H1 (cell line): ENCODE results near the gene RAB25. TPM values are rescaled to one million over a fixed set of nuclear protein-coding genes. Genes with fewer than 3 reads are reported as not detected.

Experiments used
- BRCA1 ChIP-seq: IDR thresholded peaks from 2 replicates; pipeline ENCODE4 v1.6.1; 2012; ENCODE audit warnings: low read depth, low read length, improper control_type of control experiment
- CBX5 ChIP-seq: fragments of 300-800, 300-1000 bp; sonication (generic); IDR thresholded peaks from 2 replicates; pipeline ENCODE4 v1.7.1; 2016; ENCODE audit warnings: antibody characterized with exemption, low read length, low read depth
- CBX8 ChIP-seq: fragments of 300-800, 300-1000 bp; sonication (generic); IDR thresholded peaks from 2 replicates; pipeline ENCODE4 v1.7.1; 2016; ENCODE audit warnings: low read depth, low read length, borderline replicate concordance
- CTBP2 ChIP-seq: IDR thresholded peaks from 2 replicates; pipeline ENCODE4 v1.7.0; 2011; ENCODE audit warnings: borderline replicate concordance, mild to moderate bottlenecking, moderate library complexity, mixed read lengths, low read length; ENCODE audit not compliant: insufficient read depth, insufficient read length
- FOSL1 ChIP-seq: IDR thresholded peaks from 2 replicates; pipeline ENCODE4 v1.6.1; 2011; ENCODE audit warnings: mild to moderate bottlenecking, low read depth, low read length, moderate library complexity; ENCODE audit not compliant: insufficient read depth
- JUND ChIP-seq: IDR thresholded peaks from 2 replicates; pipeline ENCODE4 v1.6.1; 2011; ENCODE audit warnings: mild to moderate bottlenecking, improper control_type of control experiment, low read length
- KDM1A ChIP-seq: fragments of 200-600, 300-600 bp; sonication (generic); IDR thresholded peaks from 2 replicates; pipeline ENCODE4 v1.7.1; 2016; ENCODE audit warnings: mild to moderate bottlenecking, low read length, borderline replicate concordance
- KDM4A ChIP-seq: IDR thresholded peaks from one replicate; pipeline ENCODE4 v1.7.1; 2012; ENCODE audit warnings: low read depth, mild to moderate bottlenecking, moderate library complexity, low read length, inconsistent platforms; ENCODE audit not compliant: severe bottlenecking
- MAFK ChIP-seq: IDR thresholded peaks from 2 replicates; pipeline ENCODE4 v1.6.1; 2012; ENCODE audit warnings: low read depth, mild to moderate bottlenecking, improper control_type of control experiment, low read length
- PHF8 ChIP-seq: fragments of 200-600 bp; sonication (generic); conservative IDR thresholded peaks from 2 replicates; pipeline ENCODE4 v1.7.1; 2012; ENCODE audit warnings: low read depth, mild to moderate bottlenecking, inconsistent platforms, low read length, moderate library complexity
- POU5F1 ChIP-seq: IDR thresholded peaks from 2 replicates; pipeline ENCODE4 v1.6.1; 2011; ENCODE audit warnings: low read depth, mild to moderate bottlenecking, low read length, moderate library complexity
- RNF2 ChIP-seq: fragments of 200-900, 300-1000 bp; sonication (generic); IDR thresholded peaks from 2 replicates; pipeline ENCODE4 v1.7.1; 2016; ENCODE audit warnings: borderline replicate concordance, low read depth, mild to moderate bottlenecking, antibody characterized with exemption, low read length; ENCODE audit not compliant: poor library complexity, severe bottlenecking; ENCODE audit errors: missing control alignments
- RXRA ChIP-seq: IDR thresholded peaks from 2 replicates; pipeline ENCODE4 v1.6.1; 2011; ENCODE audit warnings: low read depth, mild to moderate bottlenecking, low read length, moderate library complexity; ENCODE audit not compliant: insufficient read depth
- SAP30 ChIP-seq: fragments of 300-600 bp; sonication (generic); IDR thresholded peaks from 2 replicates; pipeline ENCODE4 v1.7.1; 2012; ENCODE audit warnings: low read length, moderate library complexity, mild to moderate bottlenecking, inconsistent platforms; ENCODE audit not compliant: insufficient read depth, insufficient replicate concordance
- SIRT6 ChIP-seq: IDR thresholded peaks from one replicate; pipeline ENCODE4 v1.7.1; 2012; ENCODE audit warnings: low read length, inconsistent platforms
- SP2 ChIP-seq: IDR thresholded peaks from 2 replicates; pipeline ENCODE4 v1.6.1; 2012; ENCODE audit warnings: mild to moderate bottlenecking, low read length, inconsistent platforms
- TAF7 ChIP-seq: optimal IDR thresholded peaks from 2 replicates; pipeline ENCODE3; 2011; ENCODE audit warnings: low read depth, mild to moderate bottlenecking, inconsistent platforms, low read length, moderate library complexity, borderline replicate concordance
- TEAD4 ChIP-seq: IDR thresholded peaks from 2 replicates; pipeline ENCODE4 v1.6.1; 2012; ENCODE audit warnings: low read depth, low read length, inconsistent platforms, mixed read lengths
- YY1 ChIP-seq: IDR thresholded peaks from 2 replicates; pipeline ENCODE4 v1.6.1; 2011; ENCODE audit warnings: low read depth, mild to moderate bottlenecking, low read length
- polyA plus RNA-seq, 7 experiments: library from polyadenylated mRNA; depleted of rRNA in 3 of 7; stranded (reverse) in 5 of 7; unstranded in 2 of 7; fragments of >200 nt in 5 of 7; fragments of 200-250 nt in 2 of 7; gene quantifications; 1 replicate in 5 of 7; 2 replicates in 1 of 7; 4 replicates in 1 of 7; pipeline versions ENCODE4 v1.2.1 to v1.2.3, GENCODE V29; 2011 to 2013; ENCODE audit warnings: missing spikeins in 2 of 7, mixed read lengths in 2 of 7
- total RNA-seq: library from RNA; stranded (reverse); fragmentation: NEBNext Ultra II Directional; extraction: Animal tissue kit (Norgen Biotek cat#: 25700); gene quantifications from 2 replicates; pipeline ENCODE4 v1.2.1, GENCODE V29; 2021
- TF ChIP-seq, protein P1 (sequence below): IDR thresholded peaks from 2 replicates; pipeline ENCODE4 v1.6.1; 2012; ENCODE audit warnings: low read length, inconsistent platforms
- TF ChIP-seq, protein P2 (sequence below): IDR thresholded peaks from 2 replicates; pipeline ENCODE4 v1.6.1; 2012; ENCODE audit warnings: inconsistent platforms

Gene RAB25
- total and polyA plus RNA-seq, 2 of the 8 experiments (the other 6 are each of a cell fraction or from before 2014, with no cell fraction given) = 34.8 to 98.2 TPM

DNA sequence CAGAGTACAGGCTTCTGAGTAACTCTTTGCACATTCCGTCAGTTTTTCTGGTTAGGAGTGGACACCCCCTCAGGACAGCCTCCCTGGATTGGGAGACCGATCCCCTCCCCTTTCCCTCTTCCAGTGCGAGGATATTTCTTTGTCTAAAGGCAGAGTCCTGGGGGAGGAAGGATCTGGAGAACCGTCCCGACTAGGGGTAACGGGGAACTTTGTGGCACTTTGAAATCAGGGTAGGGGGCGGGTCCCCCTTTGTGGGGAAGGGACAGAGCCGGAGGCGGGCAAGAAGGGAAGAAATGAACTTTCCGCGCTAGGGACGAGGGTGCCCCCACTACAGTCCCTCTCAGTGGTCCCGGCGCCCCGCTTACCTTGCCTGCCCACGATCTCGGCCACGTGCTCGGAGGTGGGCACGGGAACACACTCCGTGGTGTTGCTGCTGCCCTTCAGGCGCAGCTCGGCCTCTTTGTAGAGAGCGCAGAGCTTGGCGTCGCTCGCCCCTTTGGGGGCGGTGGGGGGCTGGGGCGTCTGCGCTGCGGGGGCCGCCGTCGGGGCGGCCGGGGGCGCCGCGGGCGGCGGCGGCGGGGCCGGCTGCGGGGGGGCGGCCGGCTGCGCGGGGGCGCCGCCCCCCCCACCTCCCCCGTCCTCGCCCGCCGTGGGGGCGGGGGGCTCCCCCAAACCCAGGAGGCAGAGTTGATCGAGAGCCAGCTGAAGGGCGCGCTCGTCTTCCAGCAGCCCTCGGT, 20.4 kb downstream of the RAB25 start (continued):
- TF ChIP-seq PHF8 (0 out of 2 replicates have a peak, but pooled peaks have one; percentile 22), BRCA1 (no peak), RNF2 (no peak), SP2 (no peak), CBX5 (no peak), KDM1A (no peak), TAF7 (no peak), FOSL1 (no peak), POU5F1 (no peak), MAFK (no peak), CTBP2 (no peak), JUND (no peak), RXRA (no peak), SAP30 (peak; percentile 88), TEAD4 (no peak), CBX8 (no peak), SIRT6 (no peak), KDM4A (no peak), YY1 (no peak)
- TF ChIP-seq, protein P1, sequence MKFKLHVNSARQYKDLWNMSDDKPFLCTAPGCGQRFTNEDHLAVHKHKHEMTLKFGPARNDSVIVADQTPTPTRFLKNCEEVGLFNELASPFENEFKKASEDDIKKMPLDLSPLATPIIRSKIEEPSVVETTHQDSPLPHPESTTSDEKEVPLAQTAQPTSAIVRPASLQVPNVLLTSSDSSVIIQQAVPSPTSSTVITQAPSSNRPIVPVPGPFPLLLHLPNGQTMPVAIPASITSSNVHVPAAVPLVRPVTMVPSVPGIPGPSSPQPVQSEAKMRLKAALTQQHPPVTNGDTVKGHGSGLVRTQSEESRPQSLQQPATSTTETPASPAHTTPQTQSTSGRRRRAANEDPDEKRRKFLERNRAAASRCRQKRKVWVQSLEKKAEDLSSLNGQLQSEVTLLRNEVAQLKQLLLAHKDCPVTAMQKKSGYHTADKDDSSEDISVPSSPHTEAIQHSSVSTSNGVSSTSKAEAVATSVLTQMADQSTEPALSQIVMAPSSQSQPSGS = no peak
- TF ChIP-seq, protein P2, sequence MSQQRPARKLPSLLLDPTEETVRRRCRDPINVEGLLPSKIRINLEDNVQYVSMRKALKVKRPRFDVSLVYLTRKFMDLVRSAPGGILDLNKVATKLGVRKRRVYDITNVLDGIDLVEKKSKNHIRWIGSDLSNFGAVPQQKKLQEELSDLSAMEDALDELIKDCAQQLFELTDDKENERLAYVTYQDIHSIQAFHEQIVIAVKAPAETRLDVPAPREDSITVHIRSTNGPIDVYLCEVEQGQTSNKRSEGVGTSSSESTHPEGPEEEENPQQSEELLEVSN = 0 out of 2 replicates have a peak, but pooled peaks have one; percentile 14
